KBM-7 (cell line): ENCODE measurements around the gene HADHA.

Experiments used
- DNase-seq: peaks from one replicate; pipeline ENCODE4 v3.0.0-alpha.2; 2015
- in situ Hi-C: fragments of 300-500 bp; cut with MboI; formaldehyde crosslinking; loops from 2 replicates; pipeline ENCODE4 v1.14.3; 2020; ENCODE audit warnings: low sequenced_read_pairs, low pct_unique_long_range_greater_than_20kb, mixed read lengths

The HADHA gene

DNA sequence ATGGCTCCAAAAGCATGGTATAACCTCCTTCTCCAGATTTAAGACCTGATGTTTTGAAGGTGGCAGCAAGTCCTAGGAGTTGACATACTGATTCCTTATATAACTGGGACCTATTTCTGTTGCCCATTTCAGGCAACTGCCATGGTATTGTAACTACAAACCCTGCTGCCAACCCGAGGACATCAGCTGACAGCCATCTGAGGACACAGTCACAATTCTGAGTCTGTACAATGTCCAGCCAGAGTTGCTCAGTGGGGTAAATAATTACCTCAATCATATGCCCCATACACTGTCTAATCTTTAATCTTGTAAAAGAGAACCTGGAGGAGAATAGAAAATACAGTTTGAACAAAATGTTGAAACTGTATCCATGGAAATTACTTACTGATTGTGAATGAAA lies 80.2 kb downstream of the HADHA start:
- in situ Hi-C loops, result no loop called here
- no peak for DNase-seq

DNA sequence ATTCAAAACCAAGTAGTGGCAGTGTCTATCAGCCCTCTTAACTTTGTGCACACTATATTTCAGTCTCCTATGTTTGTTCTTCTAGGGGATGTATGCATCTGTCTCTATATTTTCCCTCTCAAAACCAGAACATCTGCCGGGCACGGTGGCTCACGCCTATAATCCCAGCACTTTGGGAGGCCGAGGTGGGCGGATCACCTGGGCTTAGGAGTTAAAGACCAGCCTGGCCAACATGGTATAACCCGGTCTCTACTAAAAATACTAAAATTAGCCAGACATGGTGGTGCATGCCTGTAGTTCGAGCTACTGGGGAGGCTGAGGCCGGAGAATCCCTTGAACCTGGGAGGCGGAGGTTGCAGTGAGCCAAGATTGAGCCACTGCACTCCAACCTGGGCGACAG lies 81.5 kb downstream of the HADHA start:
- no peak for DNase-seq
- in situ Hi-C loops, result no loop called here

DNA sequence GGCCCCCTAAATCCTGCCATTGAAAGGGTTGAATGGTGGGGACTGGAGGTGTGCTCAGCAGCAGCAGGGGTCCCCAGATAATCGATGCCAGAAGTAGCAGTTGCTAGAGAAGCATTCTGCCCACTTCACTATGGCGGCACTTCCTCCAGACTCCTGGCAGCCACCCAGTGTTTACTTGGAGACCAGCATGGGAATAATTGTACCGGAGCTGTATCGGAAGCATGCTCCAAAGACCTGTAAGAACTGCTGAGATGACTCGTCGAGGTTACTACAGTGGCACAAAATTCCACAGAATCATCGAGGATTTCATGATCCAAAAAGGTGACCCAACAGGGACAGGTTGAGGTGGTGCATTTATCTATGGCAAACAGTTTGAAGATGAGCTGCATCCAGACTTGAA lies 82.5 kb downstream of the HADHA start:
- in situ Hi-C loops, result no loop called here
- DNase-seq, result no peak

DNA sequence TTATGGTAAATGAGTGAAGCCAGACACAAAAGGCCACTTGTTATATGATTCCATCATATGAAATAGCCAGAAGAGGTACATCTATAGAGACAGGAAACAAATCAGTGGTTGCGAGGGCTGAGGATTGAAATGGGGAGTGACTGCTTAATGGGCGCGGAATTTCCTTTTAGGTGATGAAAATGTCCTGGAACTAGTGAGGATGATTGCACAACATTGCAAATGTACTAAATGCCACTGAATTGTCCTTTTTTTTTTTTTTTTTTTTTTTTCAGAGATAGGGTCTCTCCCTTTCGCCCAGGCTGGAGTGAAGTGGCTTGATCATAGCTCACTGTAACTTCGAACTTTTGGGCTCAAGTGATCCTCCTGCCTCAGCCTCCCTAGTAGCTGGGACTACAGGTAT lies 86.9 kb downstream of the HADHA start:
- no peak for DNase-seq
- in situ Hi-C loops, result no loop called here

DNA sequence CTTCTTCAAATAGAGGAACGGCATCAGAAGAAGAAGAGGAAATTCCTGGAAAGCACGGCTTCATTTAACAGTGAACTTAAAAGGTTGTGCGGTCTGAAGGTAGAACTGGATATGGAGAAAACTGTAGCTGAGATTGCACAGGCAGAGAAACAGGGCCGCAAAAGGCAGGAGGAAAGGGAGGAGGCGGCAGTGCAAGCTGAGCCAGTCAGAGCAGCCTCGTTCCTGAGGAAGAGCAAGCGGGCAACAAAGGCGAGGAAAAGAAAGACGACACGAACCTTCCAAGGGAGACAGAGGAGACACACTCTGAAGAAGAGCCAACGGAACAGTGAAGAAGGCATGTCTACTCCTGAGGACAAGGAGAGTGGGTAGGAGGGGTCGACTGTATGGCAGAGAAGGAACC lies 94.2 kb downstream of the HADHA start:
- in situ Hi-C loops, result no loop called here
- peak; percentile 11 for DNase-seq

DNA sequence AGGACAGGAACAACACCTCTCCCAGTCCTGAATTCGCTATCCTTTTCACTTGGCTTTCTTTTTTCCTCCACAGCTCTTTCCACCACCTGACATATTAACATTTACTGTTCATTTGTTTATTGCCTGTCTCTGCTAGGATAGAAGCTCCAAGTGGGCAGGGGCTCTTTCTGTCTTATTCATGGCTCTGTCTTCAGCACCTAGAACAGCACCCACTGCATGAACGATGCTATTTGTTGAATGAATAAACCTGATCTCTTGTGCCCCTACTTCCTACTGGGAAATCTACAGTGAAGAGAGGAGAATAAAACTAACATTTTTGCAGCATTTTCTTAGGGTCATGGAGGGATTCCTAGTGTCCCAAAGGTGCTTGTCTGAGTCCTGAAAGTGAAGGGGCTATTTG lies 95.9 kb downstream of the HADHA start:
- in situ Hi-C loops, result no loop called here
- peak; percentile 21 for DNase-seq

DNA sequence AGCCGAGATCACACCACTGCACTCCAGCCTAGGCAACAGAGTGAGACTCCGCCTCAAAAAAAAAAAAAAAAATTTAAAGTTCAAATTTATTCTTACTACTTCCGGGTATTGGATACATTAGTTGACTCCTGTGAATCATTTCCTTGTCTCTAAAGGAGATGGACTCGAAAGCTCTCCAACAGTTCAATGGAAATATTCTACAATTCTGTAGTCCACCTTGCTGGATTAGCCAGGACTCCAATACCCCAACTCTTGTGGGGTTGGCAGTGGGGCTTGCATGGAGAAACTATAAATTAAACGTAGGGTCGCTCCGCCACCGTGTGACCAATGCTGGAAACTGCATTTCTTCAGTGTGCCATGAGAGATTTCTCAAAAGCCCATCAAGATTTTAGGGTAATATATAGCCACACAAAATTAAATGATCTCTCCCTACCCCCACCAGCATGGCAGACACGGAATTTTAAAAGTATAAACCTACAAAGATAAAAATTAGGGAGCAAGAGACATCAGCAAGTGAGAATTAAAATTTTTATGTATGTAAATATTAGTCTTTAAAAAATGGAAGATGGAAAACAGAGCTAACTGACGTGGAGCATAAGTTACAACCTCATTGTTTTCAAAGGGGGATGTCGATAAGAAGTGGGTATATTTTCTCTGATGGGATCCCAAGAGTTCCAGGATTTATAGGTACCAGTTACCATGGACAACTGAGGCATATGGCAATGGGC lies 99.3 kb downstream of the HADHA start:
- in situ Hi-C loops, result no loop called here

DNA sequence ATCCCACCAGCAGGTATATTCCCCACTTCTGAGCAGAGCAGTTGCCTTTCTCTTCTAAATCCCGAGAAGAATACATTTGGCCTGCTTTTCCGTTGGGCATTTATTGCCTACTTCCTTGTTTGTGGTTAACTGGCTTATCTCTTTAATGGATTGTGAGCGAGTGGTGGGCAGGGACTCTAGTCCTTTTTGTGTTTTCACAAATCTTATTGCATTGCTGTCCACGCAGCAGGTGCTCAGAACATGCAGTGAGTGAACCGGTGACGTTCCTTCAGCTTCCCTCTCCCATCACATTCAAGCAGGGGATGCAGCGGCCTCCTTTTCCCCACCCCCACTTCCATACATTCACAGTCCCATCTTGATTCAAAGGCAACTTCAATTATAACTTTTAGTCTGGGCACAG lies 100.4 kb downstream of the HADHA start:
- peak; percentile 85 for DNase-seq
- in situ Hi-C loops, result no loop called here

More for the DNA sequence above, 99.3 kb downstream of the HADHA start:
- peak; percentile 88 for DNase-seq

DNA sequence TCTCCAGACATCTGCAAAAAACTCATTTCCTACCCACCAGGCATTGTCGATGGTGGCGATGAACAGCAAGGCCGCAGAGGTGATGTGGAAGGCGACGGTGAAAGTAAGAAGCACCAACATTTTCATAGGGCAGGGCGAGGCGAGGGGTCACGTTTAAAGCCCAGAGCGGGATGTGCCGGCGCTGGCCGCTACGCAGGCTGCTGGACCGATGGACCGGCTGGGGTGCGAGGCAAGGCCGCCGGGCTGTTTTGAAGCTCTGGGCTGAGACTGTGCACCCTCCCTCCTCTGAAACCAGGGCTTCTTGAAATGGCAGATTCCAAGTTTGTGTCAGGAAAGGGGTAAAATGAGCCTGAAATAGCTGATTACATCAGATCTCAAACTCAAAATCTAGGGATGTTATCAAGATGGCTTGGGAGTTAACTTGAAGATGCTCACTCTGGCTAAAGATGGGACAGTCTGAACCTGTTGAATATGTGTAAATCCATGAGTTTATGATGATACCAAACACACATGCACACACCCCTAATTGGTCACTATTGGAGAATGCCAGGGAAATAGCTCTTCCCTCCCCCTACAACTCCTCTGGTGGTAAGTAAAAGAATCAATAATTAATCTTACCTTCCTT lies 103.2 kb downstream of the HADHA start:
- in situ Hi-C loops, result no loop called here
- no peak for DNase-seq
